Uterus (tissue), 4 donors: ENCODE measurements around the gene CDAN1. TPM values are rescaled to one million over a fixed set of nuclear protein-coding genes. Genes with fewer than 3 reads are reported as not detected.

Experiments
- DNase-seq, 2 donors: peaks; one replicate each; pipeline ENCODE4 v3.0.0-alpha.2; 2019 to 2020
- H3K27ac ChIP-seq, 2 donors: fragments of 200-600 bp; sonication (generic); 1 replicate in 1 of 2; 2 replicates in 1 of 2; pipeline ENCODE4 v1.5.1; 2016 to 2018
- H3K27me3 ChIP-seq, 2 donors: fragments of 200-600 bp; sonication (generic); one replicate each; pipeline ENCODE4 v1.5.1; 2018 to 2019; ENCODE audit warnings: control low read depth in 1 of 2
- H3K36me3 ChIP-seq, 2 donors: fragments of 200-600 bp; sonication (generic); one replicate each; pipeline ENCODE4 v1.5.1; 2019; ENCODE audit warnings: control low read depth in 1 of 2
- H3K4me1 ChIP-seq, 2 donors: fragments of 200-600 bp; sonication (generic); one replicate each; pipeline ENCODE4 v1.5.1; 2018 to 2019; ENCODE audit warnings: control low read depth in 1 of 2
- H3K4me3 ChIP-seq, 2 donors: fragments of 200-600 bp; sonication (generic); 1 replicate in 1 of 2; 2 replicates in 1 of 2; pipeline ENCODE4 v1.5.1; 2018 to 2019; ENCODE audit warnings: mild to moderate bottlenecking in 1 of 2
- H3K9me3 ChIP-seq, 2 donors: fragments of 200-600 bp; sonication (generic); one replicate each; pipeline ENCODE4 v1.5.1; 2019; ENCODE audit warnings: control low read depth in 1 of 2
- POLR2A ChIP-seq, 2 donors: fragments of 450-650 bp; IDR thresholded peaks; one replicate each; pipeline ENCODE4 v1.6.1; 2016; ENCODE audit warnings: antibody characterized with exemption in 2 of 2, mild to moderate bottlenecking in 1 of 2, moderate library complexity in 1 of 2
- intact Hi-C: fragments of 100-400 bp; cut with DNase I; formaldehyde crosslinking; loops from one replicate; pipeline ENCODE4 v1.15.1; 2023; ENCODE audit warnings: low total_unique reads
- total RNA-seq, 4 donors: library from RNA; depleted of rRNA in 3 of 4; stranded (reverse); fragments of >200 nt in 3 of 4; gene quantifications; one replicate each; pipeline versions ENCODE4 v1.1.0 to v1.2.4, GENCODE V29; 2014 to 2023
- TF ChIP-seq, protein P1 (sequence below), 4 experiments: fragments of 200-600 bp in 2 of 4; fragments of 450-650 bp in 2 of 4; sonication (generic) in 2 of 4; IDR thresholded peaks; one replicate each; pipeline ENCODE4 v1.5.1; 2016 to 2019; ENCODE audit warnings: antibody characterized with exemption in 4 of 4, mild to moderate bottlenecking in 2 of 4, moderate library complexity in 1 of 4
- donor health status: DM: yes; HTN: yes; CAD: no.

Gene CDAN1
- total RNA-seq, 4 donors from 2014 or later = 11.3 to 31.2 (median 19.5) TPM

DNA sequence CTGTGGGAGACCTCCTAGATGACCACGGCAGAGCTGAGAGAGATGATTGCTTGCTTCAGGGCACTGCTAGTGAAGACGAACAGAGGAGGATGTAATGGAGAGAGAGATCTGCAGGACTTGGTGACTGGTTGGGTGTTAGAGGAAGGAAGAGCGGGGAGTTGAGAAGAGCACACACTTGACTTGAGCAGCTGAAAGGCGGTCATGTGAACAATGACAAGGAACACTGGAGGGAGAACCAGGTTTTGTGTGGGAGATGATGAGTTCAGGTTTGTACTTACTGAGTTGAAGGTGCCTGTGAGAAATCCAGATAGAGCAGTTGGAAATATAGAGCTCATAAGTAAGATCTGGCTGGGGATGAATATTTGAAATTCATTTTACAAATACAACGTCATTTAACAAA, 40.3 kb downstream of the CDAN1 start:
- Histone ChIP-seq H3K36me3 (no peaks in the 10 kb centered on the region), H3K27me3 (no peaks in the 10 kb centered on the region), H3K4me3 (no peak overlapping the region), H3K9me3 (no peaks in the 10 kb centered on the region), H3K4me1 (no peaks in the 10 kb centered on the region), H3K27ac (no peak overlapping the region)
- intact Hi-C loops = no loop called here
- TF ChIP-seq POLR2A (IDR thresholded peaks at IDR 0.05) = no peak
- TF ChIP-seq, protein P1, sequence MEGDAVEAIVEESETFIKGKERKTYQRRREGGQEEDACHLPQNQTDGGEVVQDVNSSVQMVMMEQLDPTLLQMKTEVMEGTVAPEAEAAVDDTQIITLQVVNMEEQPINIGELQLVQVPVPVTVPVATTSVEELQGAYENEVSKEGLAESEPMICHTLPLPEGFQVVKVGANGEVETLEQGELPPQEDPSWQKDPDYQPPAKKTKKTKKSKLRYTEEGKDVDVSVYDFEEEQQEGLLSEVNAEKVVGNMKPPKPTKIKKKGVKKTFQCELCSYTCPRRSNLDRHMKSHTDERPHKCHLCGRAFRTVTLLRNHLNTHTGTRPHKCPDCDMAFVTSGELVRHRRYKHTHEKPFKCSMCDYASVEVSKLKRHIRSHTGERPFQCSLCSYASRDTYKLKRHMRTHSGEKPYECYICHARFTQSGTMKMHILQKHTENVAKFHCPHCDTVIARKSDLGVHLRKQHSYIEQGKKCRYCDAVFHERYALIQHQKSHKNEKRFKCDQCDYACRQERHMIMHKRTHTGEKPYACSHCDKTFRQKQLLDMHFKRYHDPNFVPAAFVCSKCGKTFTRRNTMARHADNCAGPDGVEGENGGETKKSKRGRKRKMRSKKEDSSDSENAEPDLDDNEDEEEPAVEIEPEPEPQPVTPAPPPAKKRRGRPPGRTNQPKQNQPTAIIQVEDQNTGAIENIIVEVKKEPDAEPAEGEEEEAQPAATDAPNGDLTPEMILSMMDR (IDR thresholded peaks at IDR 0.05) = no peak
- DNase-seq = no peak

DNA sequence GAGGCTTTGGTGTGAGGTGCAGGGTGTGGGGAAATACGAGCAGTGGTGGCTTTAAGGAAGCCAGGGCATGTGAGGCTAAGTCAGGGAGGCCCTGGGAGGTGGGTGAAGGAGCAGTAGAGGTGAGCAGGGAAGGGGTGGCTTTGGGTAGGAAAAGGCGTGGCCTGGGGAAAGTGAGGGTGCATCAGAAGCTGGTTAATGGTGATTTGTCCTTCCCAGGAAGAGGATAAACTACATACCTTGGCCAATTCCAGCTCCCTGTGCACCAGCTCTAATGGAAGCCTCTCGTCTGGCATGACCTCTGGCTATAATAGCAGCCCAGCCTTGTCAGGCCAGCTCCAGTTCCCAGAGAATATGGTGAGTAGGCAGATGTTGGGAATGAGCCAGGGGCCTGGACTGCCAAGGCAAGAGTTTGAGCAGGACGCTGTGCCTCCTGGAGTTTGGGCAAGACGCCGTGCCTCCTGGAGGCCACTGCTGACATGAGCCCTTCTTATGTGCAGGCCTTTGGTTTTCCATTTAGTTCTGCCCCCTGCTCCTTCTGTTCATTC, 41.3 kb downstream of the CDAN1 start:
- intact Hi-C loops = no loop called here
- no peak for DNase-seq
- no peak overlapping the region for H3K4me3 ChIP-seq
- no peaks in the 10 kb centered on the region for H3K36me3 ChIP-seq
- no peaks in the 10 kb centered on the region for H3K27me3 ChIP-seq
- no peaks in the 10 kb centered on the region for H3K4me1 ChIP-seq
- H3K27ac ChIP-seq = no peak overlapping the region
- H3K9me3 ChIP-seq = no peaks in the 10 kb centered on the region
- TF ChIP-seq, protein P1 (IDR thresholded peaks at IDR 0.05) = no peak
- TF ChIP-seq POLR2A (IDR thresholded peaks at IDR 0.05) = no peak

DNA sequence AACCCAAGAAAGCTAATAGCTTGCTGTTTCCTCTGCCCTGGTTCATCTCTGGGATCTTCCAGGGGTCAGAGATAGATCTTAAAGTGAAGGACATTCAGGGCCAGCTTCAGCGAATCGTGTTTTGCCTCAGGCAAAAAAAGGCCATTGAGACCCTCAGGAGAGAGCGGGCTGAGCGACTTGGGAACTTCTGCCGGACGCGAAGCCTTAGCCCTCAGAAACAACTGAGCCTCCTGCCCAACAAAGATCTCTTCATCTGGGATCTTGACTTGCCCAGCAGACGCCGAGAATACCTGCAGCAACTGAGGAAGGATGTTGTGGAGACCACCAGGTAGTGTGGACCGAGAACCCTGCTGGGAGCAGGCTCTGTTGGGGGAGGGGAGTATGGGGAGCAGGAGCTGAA, 42.5 kb downstream of the CDAN1 start:
- TF ChIP-seq, protein P1 (IDR thresholded peaks at IDR 0.05) = no peak
- no peak for TF ChIP-seq POLR2A (IDR thresholded peaks at IDR 0.05)
- Histone ChIP-seq H3K27me3 (no peaks in the 10 kb centered on the region), H3K4me3 (no peak overlapping the region), H3K27ac (no peak overlapping the region), H3K9me3 (no peaks in the 10 kb centered on the region), H3K36me3 (no peaks in the 10 kb centered on the region), H3K4me1 (no peaks in the 10 kb centered on the region)
- no peak for DNase-seq
- intact Hi-C loops = no loop called here

DNA sequence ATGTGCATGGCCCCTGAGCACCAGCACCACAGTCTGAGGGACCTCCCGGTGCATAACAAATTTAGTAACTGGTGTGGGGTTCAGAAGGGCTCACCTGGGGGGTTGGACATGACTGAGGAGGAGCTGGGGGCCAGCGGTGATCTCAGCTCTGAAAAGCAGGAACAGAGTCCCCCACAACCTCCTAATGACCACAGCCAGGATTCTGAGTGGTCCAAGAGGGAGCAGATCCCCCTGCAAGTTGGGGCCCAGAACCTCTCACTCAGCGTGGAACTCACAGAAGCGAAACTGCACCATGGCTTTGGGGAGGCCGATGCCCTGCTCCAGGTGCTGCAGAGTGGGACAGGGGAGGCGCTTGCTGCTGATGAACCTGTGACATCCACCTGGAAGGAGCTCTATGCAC, 43.0 kb downstream of the CDAN1 start:
- TF ChIP-seq, protein P1 (IDR thresholded peaks at IDR 0.05) = no peak
- TF ChIP-seq POLR2A (IDR thresholded peaks at IDR 0.05) = no peak
- no peaks in the 10 kb centered on the region for H3K36me3 ChIP-seq
- no peaks in the 10 kb centered on the region for H3K4me1 ChIP-seq
- H3K4me3 ChIP-seq = no peak overlapping the region
- DNase-seq = no peak
- no peaks in the 10 kb centered on the region for H3K27me3 ChIP-seq
- H3K27ac ChIP-seq = no peak overlapping the region
- H3K9me3 ChIP-seq = no peaks in the 10 kb centered on the region
- intact Hi-C loops = no loop called here

GRCh38 chr15:42693496-42693895, 43.4 kb downstream of the CDAN1 start:
- no peak overlapping the region for H3K4me3 ChIP-seq
- H3K36me3 ChIP-seq = no peaks in the 10 kb centered on the region
- H3K9me3 ChIP-seq = no peaks in the 10 kb centered on the region
- no peak for DNase-seq
- TF ChIP-seq, protein P1 (IDR thresholded peaks at IDR 0.05) = no peak
- no peak for TF ChIP-seq POLR2A (IDR thresholded peaks at IDR 0.05)
- H3K4me1 ChIP-seq = no peaks in the 10 kb centered on the region
- intact Hi-C loops = no loop called here
- H3K27ac ChIP-seq = no peak overlapping the region
- no peaks in the 10 kb centered on the region for H3K27me3 ChIP-seq
